Pancreas (tissue), 10 donors: Measurements from ENCODE around the gene HSBP1L1. TPM values are rescaled to one million over a fixed set of nuclear protein-coding genes. Genes with fewer than 3 reads are reported as not detected.

ENCODE experiments used
- ATAC-seq, 4 donors: fragments of 200-7000 bp; cut with Tn5 transposase; one replicate each; pipeline versions ENCODE4 v1.8.0 to v1.9.1; 2020; ENCODE audit warnings: mild to moderate bottlenecking in 4 of 4, moderate library complexity in 4 of 4
- DNase-seq, 6 donors: peaks; one replicate each; pipeline ENCODE4 v3.0.0-alpha.2; 2020
- FAIRE-seq: peaks from 2 replicates; lab custom pipeline; 2012; peaks lifted over from hg19 to GRCh38; lab: Jason Lieb, UNC
- H3K27ac ChIP-seq, 4 donors: fragments of 200-600 bp; sonication (generic); 1 replicate in 3 of 4; 2 replicates in 1 of 4; pipeline versions ENCODE4 v1.5.0 to v1.8.0; 2020
- H3K27me3 ChIP-seq, 4 donors: fragments of 200-600 bp; one replicate each; pipeline ENCODE4 v1.8.0; 2021
- H3K36me3 ChIP-seq, 3 donors: fragments of 200-600 bp; sonication (generic) in 1 of 3; one replicate each; pipeline versions ENCODE4 v1.5.0 to v1.8.0; 2020 to 2021
- H3K4me1 ChIP-seq, 3 donors: fragments of 200-600 bp; one replicate each; pipeline ENCODE4 v1.8.0; 2021
- H3K4me3 ChIP-seq, 4 donors: fragments of 200-600 bp; sonication (generic) in 2 of 4; one replicate each; pipeline versions ENCODE4 v1.5.0 to v1.8.0; 2020 to 2021
- H3K9me3 ChIP-seq, 4 donors: fragments of 200-600 bp; one replicate each; pipeline ENCODE4 v1.8.0; 2021
- WGBS, 2 donors: extraction: QIAGEN DNeasy Blood & Tissue Kit; methylation state at CpG; one replicate each; pipeline ENCODE4 v1.1.7; 2013; 5-methylcytosine and 5-hydroxymethylcytosine counted together
- intact Hi-C, 3 donors: fragments of 100-400 bp; cut with DNase I; formaldehyde crosslinking; loops; one replicate each; pipeline versions ENCODE4 v1.11.1 to v1.14.2; 2022
- polyA plus RNA-seq, 2 donors: library from polyadenylated mRNA; stranded (reverse); fragments of 200-250 nt; gene quantifications; one replicate each; pipeline ENCODE4 v1.2.3, GENCODE V29; 2013
- total RNA-seq, 6 donors: library from RNA; stranded (reverse); fragmentation: NEBNext Ultra II Directional in 4 of 6; extraction: Animal tissue kit (Norgen Biotek cat#: 25700) in 4 of 6; gene quantifications; one replicate each; pipeline versions ENCODE4 v1.2.1 to v1.2.4, GENCODE V29; 2021 to 2023
- TF ChIP-seq, protein P1 (sequence below), 4 donors: fragments of 200-600 bp; sonication (generic) in 3 of 4; IDR thresholded peaks; one replicate each; pipeline versions ENCODE4 v1.5.0 to v1.8.0; 2021; ENCODE audit warnings: antibody characterized with exemption in 4 of 4
- donor health status: healthy with polysubstance abuse.
- donor health status: DM: no; HTN: no; CAD: no; lungs with moderate emphysema.
- donor health status: DM: no; HTN: no; CAD: no.
- donor health status: control.
- donor health status: control.
- donor health status: Bipolar disorder and iron deficiency.
- donor health status: DM: yes; HTN: yes; CAD: no.
- donor health status: DM: no; HTN: no; CAD: no.
- donor health status: DM: no; HTN: no; CAD: no.
- donor health status: DM: yes; HTN: yes; CAD: no.

Gene HSBP1L1
- total and polyA plus RNA-seq, 8 donors = 9.2 to 43.6 (median 14.3) TPM

GRCh38 chr18:79934311-79935097, 29.9 kb upstream of the HSBP1L1 start:
- Histone ChIP-seq H3K36me3 (peaks cover 0 to 5% (median 0%) of the 10 kb centered on the region in 3 donors), H3K27ac (peak overlapping the region in 3 of 4 donors; percentile 25 to 54 (median 26)), H3K4me1 (peaks cover 0 to 13% (median 12%) of the 10 kb centered on the region in 3 donors), H3K4me3 (peak overlapping the region in 1 of 4 donors; percentile 15), H3K9me3 (peaks cover 0 to 4% (median 0%) of the 10 kb centered on the region in 4 donors), H3K27me3 (no peaks in the 10 kb centered on the region)
- DNase-seq (peak in 4 of 6 donors; percentile 31 to 38 (median 34)), FAIRE-seq (no peak), ATAC-seq (peak; percentile 55 to 81 (median 74))
- TF ChIP-seq, protein P1, sequence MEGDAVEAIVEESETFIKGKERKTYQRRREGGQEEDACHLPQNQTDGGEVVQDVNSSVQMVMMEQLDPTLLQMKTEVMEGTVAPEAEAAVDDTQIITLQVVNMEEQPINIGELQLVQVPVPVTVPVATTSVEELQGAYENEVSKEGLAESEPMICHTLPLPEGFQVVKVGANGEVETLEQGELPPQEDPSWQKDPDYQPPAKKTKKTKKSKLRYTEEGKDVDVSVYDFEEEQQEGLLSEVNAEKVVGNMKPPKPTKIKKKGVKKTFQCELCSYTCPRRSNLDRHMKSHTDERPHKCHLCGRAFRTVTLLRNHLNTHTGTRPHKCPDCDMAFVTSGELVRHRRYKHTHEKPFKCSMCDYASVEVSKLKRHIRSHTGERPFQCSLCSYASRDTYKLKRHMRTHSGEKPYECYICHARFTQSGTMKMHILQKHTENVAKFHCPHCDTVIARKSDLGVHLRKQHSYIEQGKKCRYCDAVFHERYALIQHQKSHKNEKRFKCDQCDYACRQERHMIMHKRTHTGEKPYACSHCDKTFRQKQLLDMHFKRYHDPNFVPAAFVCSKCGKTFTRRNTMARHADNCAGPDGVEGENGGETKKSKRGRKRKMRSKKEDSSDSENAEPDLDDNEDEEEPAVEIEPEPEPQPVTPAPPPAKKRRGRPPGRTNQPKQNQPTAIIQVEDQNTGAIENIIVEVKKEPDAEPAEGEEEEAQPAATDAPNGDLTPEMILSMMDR (IDR thresholded peaks at IDR 0.05) = no peak
- intact Hi-C loops = loop anchor here in 1 of 3 donors (10.0 kb wide), 1 partner anchor 220 kb away; no protein-coding TSS in a partner anchor
- WGBS, 2 donors = 35 to 38% methylated on average over 8 of the region's 8 CpGs

GRCh38 chr18:79935098-79935480, 29.4 kb upstream of the HSBP1L1 start:
- H3K27me3 ChIP-seq = no peaks in the 10 kb centered on the region
- peaks cover 0 to 5% (median 0%) of the 10 kb centered on the region in 3 donors for H3K36me3 ChIP-seq
- ATAC-seq (no peak), FAIRE-seq (no peak), DNase-seq (peak in 3 of 6 donors; percentile 12 to 30 (median 29))
- H3K4me3 ChIP-seq = no peak overlapping the region
- peaks cover 0 to 13% (median 12%) of the 10 kb centered on the region in 3 donors for H3K4me1 ChIP-seq
- intact Hi-C loops = loop anchor here in 1 of 3 donors (10.0 kb wide), 1 partner anchor 220 kb away; no protein-coding TSS in a partner anchor
- H3K9me3 ChIP-seq = peaks cover 0 to 3% (median 0%) of the 10 kb centered on the region in 4 donors
- 56 to 64% methylated on average over 5 of the region's 5 CpGs for WGBS, 2 donors
- TF ChIP-seq, protein P1 (IDR thresholded peaks at IDR 0.05) = no peak
- peak overlapping the region in 3 of 4 donors; percentile 25 to 54 (median 26) for H3K27ac ChIP-seq

DNA sequence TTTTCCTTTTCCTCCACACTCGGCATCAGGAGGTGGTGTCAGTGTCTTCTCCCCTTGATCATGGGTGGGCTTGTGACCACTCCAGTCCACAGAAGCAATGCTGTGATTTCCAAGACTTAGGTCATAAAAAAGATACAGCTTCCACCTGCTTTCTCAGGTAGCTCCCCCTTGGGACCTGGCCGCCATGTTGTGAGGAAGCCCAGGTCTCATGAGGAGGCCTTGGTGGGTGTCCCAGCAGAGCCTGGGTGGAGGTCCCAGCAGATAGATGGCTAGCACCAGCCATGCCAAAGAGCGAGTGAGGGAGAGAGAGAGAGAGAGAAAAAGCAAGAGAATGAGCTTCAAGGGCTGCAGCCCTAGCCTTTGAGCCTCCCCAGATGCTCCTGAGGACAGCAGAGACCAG, 28.9 kb upstream of the HSBP1L1 start:
- H3K9me3 ChIP-seq = no peaks in the 10 kb centered on the region
- FAIRE-seq (no peak), ATAC-seq (no peak), DNase-seq (peak in 1 of 6 donors; percentile 19)
- no peaks in the 10 kb centered on the region for H3K27me3 ChIP-seq
- 95% methylated on average over 3 of the region's 3 CpGs for WGBS, 2 donors
- H3K36me3 ChIP-seq = peaks cover 0 to 1% (median 0%) of the 10 kb centered on the region in 3 donors
- intact Hi-C loops = loop anchor here in 1 of 3 donors (10.0 kb wide), 1 partner anchor 219 kb away; no protein-coding TSS in a partner anchor
- H3K4me1 ChIP-seq = peaks cover 0 to 13% (median 12%) of the 10 kb centered on the region in 3 donors
- TF ChIP-seq, protein P1 (IDR thresholded peaks at IDR 0.05) = no peak
- no peak overlapping the region for H3K4me3 ChIP-seq
- H3K27ac ChIP-seq = no peak overlapping the region

GRCh38 chr18:79935925-79936324, 28.5 kb upstream of the HSBP1L1 start:
- DNase-seq = peak in 3 of 6 donors; percentile 8 to 32 (median 25)
- Histone ChIP-seq H3K27me3 (no peaks in the 10 kb centered on the region), H3K9me3 (no peaks in the 10 kb centered on the region), H3K36me3 (peaks cover 0 to 4% (median 0%) of the 10 kb centered on the region in 3 donors), H3K27ac (no peak overlapping the region), H3K4me3 (no peak overlapping the region), H3K4me1 (peaks cover 0 to 13% (median 12%) of the 10 kb centered on the region in 3 donors)
- WGBS, 2 donors = 96 to 97% methylated on average over 6 of the region's 6 CpGs
- FAIRE-seq = no peak
- intact Hi-C loops = loop anchor here in 1 of 3 donors (10.0 kb wide), 1 partner anchor 219 kb away; no protein-coding TSS in a partner anchor
- TF ChIP-seq, protein P1 (IDR thresholded peaks at IDR 0.05) = no peak
- ATAC-seq = no peak
